A549 (cell line): ENCODE data around the gene CFAP46. TPM values are rescaled to one million over a fixed set of nuclear protein-coding genes. Genes with fewer than 3 reads are reported as not detected.
A peak's percentile ranks its signal among the peaks of the same experiment; 100 is the strongest.
"Not testable (repeated sequence)": the region's sequence is repeated elsewhere in the genome, so short reads cannot be mapped to it uniquely, and the experiment has no call there.

Source experiments
- ATAC-seq, 2 experiments: fragments of 200-7000 bp in 1 of 2; fragments of >200 bp in 1 of 2; cut with Nextera tagmentation in 1 of 2; cut with Tn5 transposase in 1 of 2; 3 replicates each; pipeline versions ENCODE4 v1.8.0 to v1.9.1; 2018 to 2020; ENCODE audit warnings: mild to moderate bottlenecking in 1 of 2, moderate library complexity in 1 of 2
- CTCF ChIA-PET: fragments of 300-600 bp; sonication (Branson Sonifier 250); formaldehyde crosslinking; extraction: SDS; loops from one replicate; lab custom pipeline; 2021; ENCODE audit warnings: antibody characterized with exemption, inconsistent platforms; lab: Yijun Ruan, JAX
- POLR2A ChIA-PET: fragments of 350-600 bp; formaldehyde crosslinking; extraction: SDS; loops from one replicate; lab custom pipeline; 2021; ENCODE audit warnings: antibody characterized with exemption, inconsistent platforms; lab: Yijun Ruan, JAX
- DNase-seq, 2 experiments: peaks; one replicate each; pipeline versions ENCODE4 v3.0.0 to v3.0.0-alpha.2; 2011 to 2016; ENCODE audit warnings: low read depth in 1 of 2, low spot score in 1 of 2
- FAIRE-seq: peaks from 2 replicates; lab custom pipeline; 2011; peaks lifted over from hg19 to GRCh38; lab: Jason Lieb, UNC
- H3K27ac ChIP-seq, 2 experiments: fragments of >200 bp; sonication (Bioruptor Twin); formaldehyde crosslinking; 3 replicates each; pipeline ENCODE4 v1.5.1; 2016 to 2017
- H3K4me1 ChIP-seq: fragments of >200 bp; sonication (Bioruptor Twin); formaldehyde crosslinking; 3 replicates; pipeline ENCODE4 v1.6.1; 2016
- H3K4me2 ChIP-seq: fragments of >200 bp; sonication (Bioruptor Twin); formaldehyde crosslinking; 3 replicates; pipeline ENCODE4 v1.6.1; 2016
- H3K4me3 ChIP-seq: fragments of >200 bp; sonication (Bioruptor Twin); formaldehyde crosslinking; 3 replicates; pipeline ENCODE4 v1.5.1; 2016
- H3K9me3 ChIP-seq: fragments of >200 bp; sonication (Bioruptor Twin); formaldehyde crosslinking; 3 replicates; pipeline ENCODE4 v1.6.1; 2016
- CEBPB ChIP-seq, 2 experiments: fragments of >200 bp in 1 of 2; sonication (Bioruptor Twin) in 1 of 2; formaldehyde crosslinking in 1 of 2; IDR thresholded peaks; 2 replicates each; pipeline ENCODE4 v1.6.1; 2012 to 2016
- EHF ChIP-seq: fragments of 250-450 bp; sonication (Bioruptor Pico); IDR thresholded peaks from 2 replicates; pipeline ENCODE4 v1.5.0; 2020; ENCODE audit warnings: mild to moderate bottlenecking
- EHMT2 ChIP-seq: fragments of 200-600 bp; sonication (generic); IDR thresholded peaks from 2 replicates; pipeline ENCODE4 v1.6.1; 2016; ENCODE audit warnings: antibody characterized with exemption, low read depth, mild to moderate bottlenecking, moderate library complexity
- HEYL ChIP-seq: fragments of 250-450 bp; sonication (Bioruptor Pico); IDR thresholded peaks from 2 replicates; pipeline ENCODE4 v1.8.0; 2021; ENCODE audit warnings: mild to moderate bottlenecking, moderate library complexity
- HOXB13 ChIP-seq: fragments of 250-450 bp; sonication (Bioruptor Pico); IDR thresholded peaks from 2 replicates; pipeline ENCODE4 v1.5.0; 2020; ENCODE audit warnings: low read depth, mild to moderate bottlenecking, moderate library complexity
- MAFK ChIP-seq: fragments of 450-650 bp; IDR thresholded peaks from 2 replicates; pipeline ENCODE4 v1.6.1; 2014; ENCODE audit not compliant: partially characterized antibody
- NFE2L2 ChIP-seq: fragments of 150-350 bp; conservative IDR thresholded peaks from 2 replicates; pipeline ENCODE4 v1.6.1; 2014; ENCODE audit warnings: low read length
- POLR2AphosphoS2 ChIP-seq: conservative IDR thresholded peaks from 2 replicates; pipeline ENCODE4 v1.6.1; 2012; ENCODE audit warnings: low read length, improper control_type of control experiment, inconsistent platforms
- RFX5 ChIP-seq: fragments of 450-650 bp; IDR thresholded peaks from 2 replicates; pipeline ENCODE4 v1.7.1; 2014; ENCODE audit warnings: antibody characterized with exemption, mild to moderate bottlenecking, moderate library complexity
- RNF2 ChIP-seq: fragments of 200-600 bp; sonication (generic); IDR thresholded peaks from 2 replicates; pipeline ENCODE4 v1.6.1; 2016; ENCODE audit warnings: low read depth, mild to moderate bottlenecking, antibody characterized with exemption, moderate library complexity, borderline replicate concordance
- SREBF2 ChIP-seq: fragments of 450-650 bp; IDR thresholded peaks from 2 replicates; pipeline ENCODE4 v1.6.1; 2014; ENCODE audit warnings: mild to moderate bottlenecking, moderate library complexity
- ZSCAN20 ChIP-seq: fragments of 250-450 bp; sonication (Bioruptor Pico); IDR thresholded peaks from 2 replicates; pipeline ENCODE4 v1.8.0; 2022; ENCODE audit warnings: mild to moderate bottlenecking, moderate library complexity
- WGBS: methylation state at CpG from one replicate; pipeline ENCODE4 v1.1.6; 2017; ENCODE audit errors: missing lambda C conversion rate; 5-methylcytosine and 5-hydroxymethylcytosine counted together
- polyA plus RNA-seq, 4 experiments: library from polyadenylated mRNA; depleted of rRNA in 3 of 4; stranded (reverse); fragments of >200 nt; fragmentation: RNase III in 1 of 4; extraction: RNeasy Plus Mini Kit Qiagen cat#74134 plus additional on column Dnase treatment in 1 of 4; gene quantifications; 2 replicates in 3 of 4; 3 replicates in 1 of 4; pipeline ENCODE4 v1.2.3, GENCODE V29; 2011 to 2017
- TF ChIP-seq, protein P1 (sequence below): fragments of 250-450 bp; sonication (Bioruptor Pico); IDR thresholded peaks from 2 replicates; pipeline ENCODE4 v1.5.0; 2021; ENCODE audit warnings: mild to moderate bottlenecking, moderate library complexity, borderline replicate concordance
- TF ChIP-seq, protein P2 (sequence below): fragments of 200-600 bp; sonication (generic); IDR thresholded peaks from 2 replicates; pipeline ENCODE4 v1.6.1; 2016; ENCODE audit warnings: antibody characterized with exemption, mild to moderate bottlenecking, moderate library complexity
- TF ChIP-seq, protein P3 (sequence below): IDR thresholded peaks from 2 replicates; pipeline ENCODE4 v1.6.1; 2012
- TF ChIP-seq, protein P4 (sequence below): IDR thresholded peaks from 2 replicates; pipeline ENCODE4 v1.6.1; 2012; ENCODE audit warnings: low read depth, borderline replicate concordance
- TF ChIP-seq, protein P5 (sequence below): fragments of 150-350 bp; IDR thresholded peaks from 2 replicates; pipeline ENCODE4 v1.6.1; 2014; ENCODE audit warnings: low read depth, mild to moderate bottlenecking, low read length
- TF ChIP-seq, protein P6 (sequence below): fragments of >200 bp; sonication (Bioruptor Twin); formaldehyde crosslinking; IDR thresholded peaks from 2 replicates; pipeline ENCODE4 v1.6.1; 2016
- TF ChIP-seq, protein P7 (sequence below): IDR thresholded peaks from 2 replicates; pipeline ENCODE4 v1.6.1; 2012
- TF ChIP-seq, protein P8 (sequence below): fragments of >200 bp; sonication (Bioruptor Twin); formaldehyde crosslinking; IDR thresholded peaks from 3 replicates; pipeline ENCODE4 v1.6.1; 2016

Gene CFAP46
- polyA plus RNA-seq, 2 of the 4 experiments (the other 2 are of a cell fraction): 0.88 to 1.8 TPM

DNA sequence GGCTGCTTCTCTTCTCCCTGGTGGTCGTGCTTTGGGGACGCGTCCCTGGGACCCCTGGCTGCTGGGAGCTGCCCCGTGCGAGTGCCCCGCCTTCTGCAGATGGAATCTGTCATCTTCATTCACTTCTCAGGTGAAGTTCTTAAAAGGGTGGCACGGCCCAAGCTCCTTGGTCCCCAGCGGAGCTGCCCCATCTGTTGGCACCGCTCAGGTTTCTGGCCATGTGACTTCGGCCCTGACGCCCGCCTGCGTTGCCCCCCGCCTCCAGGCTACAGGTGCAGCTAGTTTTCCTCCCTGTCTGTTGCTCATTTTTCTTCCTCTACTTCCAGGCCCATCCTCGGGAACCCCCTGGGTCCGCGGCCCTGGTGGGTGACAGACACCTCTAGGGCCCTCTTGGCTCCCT is 149.6 kb downstream of the CFAP46 start:
- no peak overlapping the region for H3K4me2 ChIP-seq

DNA sequence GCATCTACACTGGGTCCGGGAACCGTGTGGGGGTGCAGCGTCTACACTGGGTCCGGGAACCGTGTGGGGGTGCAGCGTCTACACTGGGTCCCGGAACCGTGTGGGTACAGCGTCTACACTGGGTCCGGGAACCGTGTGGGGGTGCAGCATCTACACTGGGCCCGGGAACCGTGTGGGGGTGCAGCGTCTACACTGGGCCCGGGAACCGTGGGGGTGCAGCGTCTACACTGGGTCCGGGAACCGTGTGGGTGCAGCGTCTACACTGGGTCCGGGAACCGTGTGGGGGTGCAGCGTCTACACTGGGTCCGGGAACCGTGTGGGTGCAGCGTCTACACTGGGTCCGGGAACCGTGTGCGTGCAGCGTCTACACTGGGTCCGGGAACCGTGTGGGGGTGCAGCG is 150.3 kb downstream of the CFAP46 start:
- WGBS: 80% methylated on average over 7 of the region's 33 CpGs
- H3K27ac ChIP-seq, POLR2A ChIA-PET, H3K4me2 ChIP-seq, DNase-seq, H3K4me3 ChIP-seq, FAIRE-seq, ATAC-seq, H3K9me3 ChIP-seq: not testable (repeated sequence)
- peaks cover 16% of the 10 kb centered on the region for H3K4me1 ChIP-seq
- CTCF ChIA-PET: interaction anchor here (3.5 to 4.6 kb wide), 2 partner anchors 137 kb away, joined by 41 to 56 read pairs; no protein-coding TSS in a partner anchor

More for the DNA sequence above, 149.6 kb downstream of the CFAP46 start:
- Histone ChIP-seq H3K27ac (no peak overlapping the region), H3K4me3 (no peak overlapping the region), H3K9me3 (no peaks in the 10 kb centered on the region), H3K4me1 (peaks cover 9% of the 10 kb centered on the region)
- DNase-seq: no peak
- 47% methylated on average over 17 of the region's 17 CpGs for WGBS
- ChIA-PET CTCF (interaction anchor here (1.1 to 3.5 kb wide), 4 partner anchors 15 to 138 kb away, joined by 3 to 56 read pairs (median 10); no protein-coding TSS in a partner anchor), POLR2A (no interaction called here)
- FAIRE-seq: no peak
- TF ChIP-seq, protein P1, sequence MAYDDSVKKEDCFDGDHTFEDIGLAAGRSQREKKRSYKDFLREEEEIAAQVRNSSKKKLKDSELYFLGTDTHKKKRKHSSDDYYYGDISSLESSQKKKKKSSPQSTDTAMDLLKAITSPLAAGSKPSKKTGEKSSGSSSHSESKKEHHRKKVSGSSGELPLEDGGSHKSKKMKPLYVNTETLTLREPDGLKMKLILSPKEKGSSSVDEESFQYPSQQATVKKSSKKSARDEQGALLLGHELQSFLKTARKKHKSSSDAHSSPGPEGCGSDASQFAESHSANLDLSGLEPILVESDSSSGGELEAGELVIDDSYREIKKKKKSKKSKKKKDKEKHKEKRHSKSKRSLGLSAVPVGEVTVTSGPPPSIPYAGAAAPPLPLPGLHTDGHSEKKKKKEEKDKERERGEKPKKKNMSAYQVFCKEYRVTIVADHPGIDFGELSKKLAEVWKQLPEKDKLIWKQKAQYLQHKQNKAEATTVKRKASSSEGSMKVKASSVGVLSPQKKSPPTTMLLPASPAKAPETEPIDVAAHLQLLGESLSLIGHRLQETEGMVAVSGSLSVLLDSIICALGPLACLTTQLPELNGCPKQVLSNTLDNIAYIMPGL (CRISPR knock-in tag): no peak
- no peak for TF ChIP-seq MAFK
- no peak for TF ChIP-seq RNF2
- TF ChIP-seq, protein P2, sequence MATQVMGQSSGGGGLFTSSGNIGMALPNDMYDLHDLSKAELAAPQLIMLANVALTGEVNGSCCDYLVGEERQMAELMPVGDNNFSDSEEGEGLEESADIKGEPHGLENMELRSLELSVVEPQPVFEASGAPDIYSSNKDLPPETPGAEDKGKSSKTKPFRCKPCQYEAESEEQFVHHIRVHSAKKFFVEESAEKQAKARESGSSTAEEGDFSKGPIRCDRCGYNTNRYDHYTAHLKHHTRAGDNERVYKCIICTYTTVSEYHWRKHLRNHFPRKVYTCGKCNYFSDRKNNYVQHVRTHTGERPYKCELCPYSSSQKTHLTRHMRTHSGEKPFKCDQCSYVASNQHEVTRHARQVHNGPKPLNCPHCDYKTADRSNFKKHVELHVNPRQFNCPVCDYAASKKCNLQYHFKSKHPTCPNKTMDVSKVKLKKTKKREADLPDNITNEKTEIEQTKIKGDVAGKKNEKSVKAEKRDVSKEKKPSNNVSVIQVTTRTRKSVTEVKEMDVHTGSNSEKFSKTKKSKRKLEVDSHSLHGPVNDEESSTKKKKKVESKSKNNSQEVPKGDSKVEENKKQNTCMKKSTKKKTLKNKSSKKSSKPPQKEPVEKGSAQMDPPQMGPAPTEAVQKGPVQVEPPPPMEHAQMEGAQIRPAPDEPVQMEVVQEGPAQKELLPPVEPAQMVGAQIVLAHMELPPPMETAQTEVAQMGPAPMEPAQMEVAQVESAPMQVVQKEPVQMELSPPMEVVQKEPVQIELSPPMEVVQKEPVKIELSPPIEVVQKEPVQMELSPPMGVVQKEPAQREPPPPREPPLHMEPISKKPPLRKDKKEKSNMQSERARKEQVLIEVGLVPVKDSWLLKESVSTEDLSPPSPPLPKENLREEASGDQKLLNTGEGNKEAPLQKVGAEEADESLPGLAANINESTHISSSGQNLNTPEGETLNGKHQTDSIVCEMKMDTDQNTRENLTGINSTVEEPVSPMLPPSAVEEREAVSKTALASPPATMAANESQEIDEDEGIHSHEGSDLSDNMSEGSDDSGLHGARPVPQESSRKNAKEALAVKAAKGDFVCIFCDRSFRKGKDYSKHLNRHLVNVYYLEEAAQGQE: no peak
- TF ChIP-seq EHMT2: no peak
- no peak for ATAC-seq

DNA sequence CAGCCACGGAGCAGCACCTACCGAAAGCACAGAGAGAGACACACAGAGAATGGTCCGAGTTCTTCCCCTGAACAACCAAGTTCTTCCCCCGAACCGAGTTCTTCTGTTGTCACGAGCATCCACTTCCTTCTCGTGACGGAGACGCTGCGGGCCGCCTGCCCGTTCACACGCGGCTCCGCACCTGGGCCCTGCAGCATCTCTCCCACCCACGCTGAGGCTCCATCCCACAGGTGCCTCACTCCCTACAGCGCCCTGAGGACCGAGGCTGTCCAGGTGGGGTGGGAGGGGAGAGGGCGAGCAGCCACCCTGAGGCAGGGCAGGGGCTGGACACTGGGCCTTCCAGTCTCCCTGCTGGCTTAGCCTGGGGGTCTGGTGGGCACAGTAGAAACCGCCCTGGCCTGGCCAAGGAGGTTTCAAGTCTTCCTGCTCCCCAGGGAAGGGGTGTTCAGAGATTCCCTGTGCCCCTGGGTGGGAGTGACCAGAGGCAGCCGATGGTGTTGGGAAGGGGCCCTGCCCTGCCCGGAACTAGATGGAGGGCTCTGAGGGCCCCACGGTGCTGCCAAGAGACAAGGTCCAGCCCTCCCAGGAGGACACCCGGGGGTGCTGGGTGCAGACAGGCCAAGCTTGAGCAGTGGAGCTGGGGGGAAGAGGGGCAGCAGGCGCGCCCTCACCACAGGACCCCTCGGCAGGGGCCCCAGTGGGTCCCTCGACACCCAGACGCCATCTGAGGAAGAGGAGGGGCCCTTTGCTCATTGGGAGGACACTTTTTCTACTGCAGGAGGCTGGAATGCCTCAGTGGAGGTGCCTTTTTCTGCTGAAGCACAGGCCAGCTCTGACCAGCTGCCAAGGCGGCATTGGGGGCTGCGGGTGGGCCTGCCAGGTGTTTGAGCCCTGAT is 151.2 kb downstream of the CFAP46 start:
- ChIA-PET CTCF (interaction anchor here (4.6 kb wide), 1 partner anchor 136 kb away, joined by 41 read pairs; no protein-coding TSS in a partner anchor), POLR2A (no interaction called here)
- Histone ChIP-seq H3K4me1 (peaks cover 25% of the 10 kb centered on the region), H3K4me3 (no peak overlapping the region), H3K9me3 (no peaks in the 10 kb centered on the region), H3K27ac (no peak overlapping the region), H3K4me2 (no peak overlapping the region)
- WGBS: 34% methylated on average over 23 of the region's 31 CpGs
- DNase-seq (no peak), FAIRE-seq (no peak), ATAC-seq (0 out of 6 replicates have a peak, but pooled peaks of 1 of the 2 experiments have one; percentile 3)
- TF ChIP-seq, protein P3, sequence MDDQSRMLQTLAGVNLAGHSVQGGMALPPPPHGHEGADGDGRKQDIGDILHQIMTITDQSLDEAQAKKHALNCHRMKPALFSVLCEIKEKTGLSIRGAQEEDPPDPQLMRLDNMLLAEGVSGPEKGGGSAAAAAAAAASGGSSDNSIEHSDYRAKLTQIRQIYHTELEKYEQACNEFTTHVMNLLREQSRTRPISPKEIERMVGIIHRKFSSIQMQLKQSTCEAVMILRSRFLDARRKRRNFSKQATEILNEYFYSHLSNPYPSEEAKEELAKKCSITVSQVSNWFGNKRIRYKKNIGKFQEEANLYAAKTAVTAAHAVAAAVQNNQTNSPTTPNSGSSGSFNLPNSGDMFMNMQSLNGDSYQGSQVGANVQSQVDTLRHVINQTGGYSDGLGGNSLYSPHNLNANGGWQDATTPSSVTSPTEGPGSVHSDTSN: no peak
- TF ChIP-seq, protein P4, sequence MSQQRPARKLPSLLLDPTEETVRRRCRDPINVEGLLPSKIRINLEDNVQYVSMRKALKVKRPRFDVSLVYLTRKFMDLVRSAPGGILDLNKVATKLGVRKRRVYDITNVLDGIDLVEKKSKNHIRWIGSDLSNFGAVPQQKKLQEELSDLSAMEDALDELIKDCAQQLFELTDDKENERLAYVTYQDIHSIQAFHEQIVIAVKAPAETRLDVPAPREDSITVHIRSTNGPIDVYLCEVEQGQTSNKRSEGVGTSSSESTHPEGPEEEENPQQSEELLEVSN: no peak
- TF ChIP-seq HOXB13 (CRISPR knock-in tag) (no peak), CEBPB (IDR thresholded peaks at IDR 0.05) (no peak), NFE2L2 (no peak), ZSCAN20 (CRISPR knock-in tag) (no peak), EHF (no peak), RFX5 (no peak), POLR2AphosphoS2 (no peak), SREBF2 (no peak), HEYL (CRISPR knock-in tag) (no peak)
- TF ChIP-seq, protein P5, sequence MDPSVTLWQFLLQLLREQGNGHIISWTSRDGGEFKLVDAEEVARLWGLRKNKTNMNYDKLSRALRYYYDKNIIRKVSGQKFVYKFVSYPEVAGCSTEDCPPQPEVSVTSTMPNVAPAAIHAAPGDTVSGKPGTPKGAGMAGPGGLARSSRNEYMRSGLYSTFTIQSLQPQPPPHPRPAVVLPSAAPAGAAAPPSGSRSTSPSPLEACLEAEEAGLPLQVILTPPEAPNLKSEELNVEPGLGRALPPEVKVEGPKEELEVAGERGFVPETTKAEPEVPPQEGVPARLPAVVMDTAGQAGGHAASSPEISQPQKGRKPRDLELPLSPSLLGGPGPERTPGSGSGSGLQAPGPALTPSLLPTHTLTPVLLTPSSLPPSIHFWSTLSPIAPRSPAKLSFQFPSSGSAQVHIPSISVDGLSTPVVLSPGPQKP: no peak
- TF ChIP-seq, protein P6, sequence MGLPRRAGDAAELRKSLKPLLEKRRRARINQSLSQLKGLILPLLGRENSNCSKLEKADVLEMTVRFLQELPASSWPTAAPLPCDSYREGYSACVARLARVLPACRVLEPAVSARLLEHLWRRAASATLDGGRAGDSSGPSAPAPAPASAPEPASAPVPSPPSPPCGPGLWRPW: no peak
- TF ChIP-seq, protein P7, sequence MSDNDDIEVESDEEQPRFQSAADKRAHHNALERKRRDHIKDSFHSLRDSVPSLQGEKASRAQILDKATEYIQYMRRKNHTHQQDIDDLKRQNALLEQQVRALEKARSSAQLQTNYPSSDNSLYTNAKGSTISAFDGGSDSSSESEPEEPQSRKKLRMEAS: no peak
- TF ChIP-seq, protein P8, sequence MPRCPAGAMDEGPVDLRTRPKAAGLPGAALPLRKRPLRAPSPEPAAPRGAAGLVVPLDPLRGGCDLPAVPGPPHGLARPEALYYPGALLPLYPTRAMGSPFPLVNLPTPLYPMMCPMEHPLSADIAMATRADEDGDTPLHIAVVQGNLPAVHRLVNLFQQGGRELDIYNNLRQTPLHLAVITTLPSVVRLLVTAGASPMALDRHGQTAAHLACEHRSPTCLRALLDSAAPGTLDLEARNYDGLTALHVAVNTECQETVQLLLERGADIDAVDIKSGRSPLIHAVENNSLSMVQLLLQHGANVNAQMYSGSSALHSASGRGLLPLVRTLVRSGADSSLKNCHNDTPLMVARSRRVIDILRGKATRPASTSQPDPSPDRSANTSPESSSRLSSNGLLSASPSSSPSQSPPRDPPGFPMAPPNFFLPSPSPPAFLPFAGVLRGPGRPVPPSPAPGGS: no peak
